Heart right ventricle (tissue), 16 donors: ENCODE results near the gene STIM2. TPM values are rescaled to one million over a fixed set of nuclear protein-coding genes. Genes with fewer than 3 reads are reported as not detected.

Experiments used
- ATAC-seq, 8 donors: fragments of 200-7000 bp; cut with Tn5 transposase; one replicate each; pipeline ENCODE4 v1.9.1; 2020; ENCODE audit warnings: mild to moderate bottlenecking in 8 of 8, moderate library complexity in 8 of 8, moderate number of reproducible peaks in 1 of 8
- DNase-seq, 2 donors: peaks; one replicate each; pipeline ENCODE4 v3.0.0-alpha.2; 2020
- H3K27ac ChIP-seq, 10 donors: fragments of 200-600 bp; sonication (generic) in 2 of 10; one replicate each; pipeline versions ENCODE4 v1.5.0 to v1.8.0; 2020 to 2022; ENCODE audit warnings: mild to moderate bottlenecking in 3 of 10
- H3K27me3 ChIP-seq, 7 donors: fragments of 200-600 bp; one replicate each; pipeline ENCODE4 v1.8.0; 2021 to 2022; ENCODE audit warnings: mild to moderate bottlenecking in 2 of 7
- H3K36me3 ChIP-seq, 9 donors: fragments of 200-600 bp; sonication (generic) in 1 of 9; one replicate each; pipeline versions ENCODE4 v1.5.0 to v1.8.0; 2020 to 2022; ENCODE audit warnings: mild to moderate bottlenecking in 2 of 9
- H3K4me1 ChIP-seq, 9 donors: fragments of 200-600 bp; sonication (generic) in 1 of 9; one replicate each; pipeline versions ENCODE4 v1.5.0 to v1.8.0; 2020 to 2022; ENCODE audit warnings: mild to moderate bottlenecking in 4 of 9
- H3K4me3 ChIP-seq, 10 donors: fragments of 200-600 bp; sonication (generic) in 2 of 10; one replicate each; pipeline versions ENCODE4 v1.5.0 to v1.8.0; 2020 to 2022; ENCODE audit warnings: mild to moderate bottlenecking in 7 of 10, moderate library complexity in 2 of 10
- H3K9me3 ChIP-seq, 11 donors: fragments of 200-600 bp in 10 of 11; sonication (generic) in 2 of 11; one replicate each; pipeline versions ENCODE4 v1.5.0 to v1.8.0; 2013 to 2022; ENCODE audit warnings: mild to moderate bottlenecking in 2 of 11, control low read depth in 1 of 11, moderate library complexity in 1 of 11
- CTCF ChIP-seq, 9 donors: fragments of 200-600 bp; sonication (generic) in 2 of 9; IDR thresholded peaks; one replicate each; pipeline versions ENCODE4 v1.5.0 to v1.8.0; 2021 to 2022; ENCODE audit warnings: antibody characterized with exemption in 9 of 9, mild to moderate bottlenecking in 5 of 9, moderate library complexity in 1 of 9
- WGBS, 2 donors: extraction: QIAGEN DNeasy Blood & Tissue Kit; methylation state at CpG; one replicate each; pipeline ENCODE4 v1.1.7; 2013; ENCODE audit warnings: inconsistent platforms in 1 of 2; 5-methylcytosine and 5-hydroxymethylcytosine counted together
- intact Hi-C, 10 donors: fragments of 100-400 bp; cut with DNase I; formaldehyde crosslinking; loops; one replicate each; pipeline versions ENCODE4 v1.11.1 to v1.14.2; 2022
- polyA plus RNA-seq, 2 donors: library from polyadenylated mRNA; stranded (reverse); fragments of 200-250 nt; gene quantifications; one replicate each; pipeline ENCODE4 v1.2.3, GENCODE V29; 2013
- total RNA-seq, 10 donors: library from RNA; stranded (reverse); fragmentation: NEBNext Ultra II Directional in 3 of 10; extraction: Animal tissue kit (Norgen Biotek cat#: 25700) in 3 of 10; gene quantifications; one replicate each; pipeline versions ENCODE4 v1.2.1 to v1.2.4, GENCODE V29; 2021 to 2023
- donor health status: Arrhythmogenic right ventricular cardiomyopathy.
- donor health status: ischemic (EF 13 %, LVEDD 7.1; RV severe dilation, severe dysfunction).
- donor health status: healthy with polysubstance abuse.
- donor health status: DM: no; HTN: yes; CAD: no.
- donor health status: DM: no; HTN: no; CAD: no.
- donor health status: ischemic (EF 25% LVEDD 6.9; RV normal size, moderate dysfunction).
- donor health status: ischemic (EF 25% LVEDD 5.7; RV mildly dilated, moderate dysfunction).
- donor health status: healthy.
- donor health status: DM: yes; HTN: yes; CAD: no.
- donor health status: Ischemic cardiomyopathy.
- donor health status: ischemic (EF 35%, LVEDD 5.7; RV mildly dilated, moderate dysfunction).
- donor health status: nonischemic (EF 11% LVEDD 7.7; RV severe dilation, severe dysfunction).
- donor health status: DM: yes; HTN: yes; CAD: no.
- donor health status: PGD.
- donor health status: ischemic (EF 29% LVEDD 5.4; RV normal size, mild dysfunction).
- donor health status: nonischemic (EF 23%, LVEDD 6.1; RV moderate dilation, normal function).

Gene STIM2
- total and polyA plus RNA-seq, 12 donors: 5.2 to 13.5 (median 9.6) TPM

DNA sequence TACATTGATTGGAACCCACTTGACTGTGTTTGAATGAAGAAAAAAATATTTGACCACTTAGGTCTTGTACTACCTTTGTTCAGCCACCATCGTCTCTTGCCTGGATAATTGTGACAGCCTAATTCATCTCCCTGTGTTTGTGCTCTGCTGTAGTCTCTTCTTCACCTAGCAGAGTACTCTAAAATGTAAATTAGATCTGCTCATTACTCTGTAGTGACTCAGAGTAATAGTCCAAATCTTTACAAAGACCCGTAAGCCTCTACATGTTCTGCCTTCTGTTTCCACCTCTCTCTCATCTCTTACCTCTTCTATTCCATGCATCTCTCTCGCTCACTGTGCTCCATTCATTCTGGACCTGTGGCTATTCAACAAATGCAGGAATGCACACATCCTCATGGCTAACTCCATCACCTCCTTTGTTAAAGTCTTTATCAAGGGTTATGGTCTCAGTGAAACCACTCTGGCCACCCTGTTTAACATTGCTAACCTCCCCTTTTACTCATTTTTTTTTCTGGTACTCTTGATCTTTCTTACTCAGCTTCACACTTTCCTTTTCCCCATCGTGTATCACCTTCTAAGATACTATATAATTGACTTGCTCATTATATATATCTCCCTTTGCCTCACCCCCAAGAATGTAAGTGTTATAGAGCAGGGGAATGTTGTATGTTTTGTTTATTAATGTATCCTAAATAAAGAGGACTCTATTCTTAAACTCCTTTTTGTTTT is 98.4 kb downstream of the STIM2 start:
- no peaks in the 10 kb centered on the region for H3K27me3 ChIP-seq
- WGBS, 2 donors: 88 to 90% methylated on average over 4 of the region's 4 CpGs
- ATAC-seq (no peak), DNase-seq (no peak)
- no peak overlapping the region for H3K27ac ChIP-seq
- no peak for TF ChIP-seq CTCF (IDR thresholded peaks at IDR 0.05)
- H3K4me1 ChIP-seq: peaks cover 0 to 16% (median 0%) of the 10 kb centered on the region in 9 donors
- intact Hi-C loops: no loop called here
- peaks cover 0 to 10% (median 0%) of the 10 kb centered on the region in 9 donors for H3K36me3 ChIP-seq
- H3K9me3 ChIP-seq: no peaks in the 10 kb centered on the region
- H3K4me3 ChIP-seq: no peak overlapping the region

DNA sequence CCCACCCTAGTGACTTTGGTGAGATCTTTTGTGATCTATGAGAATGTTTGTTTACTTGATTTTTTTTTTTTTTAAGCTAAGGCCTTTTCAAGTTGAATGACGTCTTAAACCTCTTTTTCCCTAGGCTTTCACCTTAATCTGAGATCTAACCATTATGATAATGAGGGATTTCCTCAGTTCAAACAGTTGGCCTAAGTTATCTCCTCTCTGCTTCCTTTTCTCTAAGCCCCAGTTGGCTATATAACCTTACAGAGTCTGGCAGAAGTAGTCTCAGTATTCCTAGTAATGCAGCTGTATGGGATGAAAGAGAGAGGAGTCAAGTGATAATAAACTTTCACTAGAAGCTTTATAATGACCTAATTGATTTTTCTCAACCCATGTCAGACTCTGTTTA is 99.0 kb downstream of the STIM2 start:
- Histone ChIP-seq H3K27me3 (no peaks in the 10 kb centered on the region), H3K27ac (no peak overlapping the region), H3K36me3 (peaks cover 0 to 10% (median 0%) of the 10 kb centered on the region in 9 donors), H3K9me3 (no peaks in the 10 kb centered on the region), H3K4me3 (no peak overlapping the region), H3K4me1 (peaks cover 0 to 20% (median 0%) of the 10 kb centered on the region in 9 donors)
- DNase-seq: no peak
- WGBS, 2 donors: 57 to 72% methylated on average over 1 of the region's 1 CpG
- no peak for TF ChIP-seq CTCF (IDR thresholded peaks at IDR 0.05)
- intact Hi-C loops: no loop called here
- ATAC-seq: no peak

- TF ChIP-seq CTCF (IDR thresholded peaks at IDR 0.05): no peak
- Histone ChIP-seq H3K4me3 (no peak overlapping the region), H3K27me3 (no peaks in the 10 kb centered on the region), H3K36me3 (peaks cover 0 to 10% (median 0%) of the 10 kb centered on the region in 9 donors), H3K27ac (no peak overlapping the region), H3K4me1 (peaks cover 0 to 16% (median 3%) of the 10 kb centered on the region in 9 donors), H3K9me3 (no peaks in the 10 kb centered on the region)
- ATAC-seq (no peak), DNase-seq (no peak)
- intact Hi-C loops: no loop called here
These were observed 102.1 kb downstream of the STIM2 start for GRCh38 chr4:26962720-26963119.

GRCh38 chr4:26964512-26964911 is 103.9 kb downstream of the STIM2 start:
- peaks cover 0 to 16% (median 3%) of the 10 kb centered on the region in 9 donors for H3K4me1 ChIP-seq
- DNase-seq (no peak), ATAC-seq (no peak)
- no peak overlapping the region for H3K27ac ChIP-seq
- intact Hi-C loops: no loop called here
- 53 to 69% methylated on average over 1 of the region's 1 CpG for WGBS, 2 donors
- no peaks in the 10 kb centered on the region for H3K27me3 ChIP-seq
- no peaks in the 10 kb centered on the region for H3K36me3 ChIP-seq
- TF ChIP-seq CTCF (IDR thresholded peaks at IDR 0.05): no peak
- no peak overlapping the region for H3K4me3 ChIP-seq
- H3K9me3 ChIP-seq: no peaks in the 10 kb centered on the region
